ENCODE measurements around the gene C17orf50. TPM values are rescaled to one million over a fixed set of nuclear protein-coding genes. Genes with fewer than 3 reads are reported as not detected.

The C17orf50 gene
- total RNA-seq (2021), result not detected in 2 replicates
- not detected for Bru-seq, nascent RNA
- not detected for BruChase-seq, experiment 1, labeled RNA remaining after a 2-hour chase
- BruChase-seq, experiment 2, labeled RNA remaining after a 6-hour chase, result not detected
- long read RNA-seq, result 0 reads

DNA sequence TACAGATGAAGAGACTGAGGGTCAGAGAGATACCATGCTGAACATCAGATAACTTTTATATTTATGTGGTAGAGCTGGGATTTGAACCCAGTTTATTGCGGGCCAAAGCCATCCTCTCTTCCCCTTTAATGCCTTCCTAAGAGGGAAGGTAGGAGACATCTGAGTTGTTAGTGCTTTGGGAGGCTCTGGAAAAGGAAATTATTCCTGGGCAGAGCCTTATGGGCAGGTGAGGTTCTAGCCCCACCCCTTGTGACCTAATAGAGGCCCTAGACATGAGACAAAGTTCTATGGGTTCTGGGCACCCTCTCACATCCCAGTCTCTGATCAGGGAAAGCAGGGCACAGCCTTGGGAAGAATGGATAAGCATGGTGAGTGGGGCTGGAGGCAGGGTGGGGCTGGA, at the start of gene C17orf50:
Gene C17orf50 (plus strand): TSS at position 301 of the 400 bp plus-strand sequence. CDS start 55 bp downstream, at position 356.
- Histone ChIP-seq H3F3A (ENCODE audit: insufficient read depth, low read depth) (0 out of 2 replicates have a peak, but pooled peaks cover 3% of the 10 kb centered on the region), H3K79me2 (ENCODE audit: low read depth) (no peaks in the 10 kb centered on the region), H3K9me3 (ENCODE audit: insufficient read depth, low read depth) (no peaks in the 10 kb centered on the region), H3K4me3 (no peak within 1 kb of the TSS), H2AFZ (no peak within 1 kb of the TSS), H4K20me1 (ENCODE audit: insufficient read depth) (no peaks in the 10 kb centered on the region), H3K9me2 (ENCODE audit: insufficient read depth) (no peaks in the 10 kb centered on the region), H3K36me3 (ENCODE audit: low read depth) (no peaks in the 10 kb centered on the region), H3K27ac (no peak within 1 kb of the TSS), H3K4me2 (no peak within 1 kb of the TSS), H3K4me1 (replicated peaks; ENCODE audit: insufficient read depth) (no peaks in the 10 kb centered on the region), H3K27me3 (ENCODE audit: insufficient read depth, low read depth) (peaks cover 26% of the 10 kb centered on the region; the same call in 1 of the 2 replicates)
- ChIA-PET POLR2A (ENCODE audit: unreplicated experiment) (no interaction called here), CTCF (no interaction called here)
- no peak for DNase-seq
- BruUV-seq (replicated peaks), result no TSS peak
- intact Hi-C loops (cut with micrococcal nuclease; ENCODE audit: unreplicated experiment), result no loop called here
- TF ChIP-seq, protein P1, sequence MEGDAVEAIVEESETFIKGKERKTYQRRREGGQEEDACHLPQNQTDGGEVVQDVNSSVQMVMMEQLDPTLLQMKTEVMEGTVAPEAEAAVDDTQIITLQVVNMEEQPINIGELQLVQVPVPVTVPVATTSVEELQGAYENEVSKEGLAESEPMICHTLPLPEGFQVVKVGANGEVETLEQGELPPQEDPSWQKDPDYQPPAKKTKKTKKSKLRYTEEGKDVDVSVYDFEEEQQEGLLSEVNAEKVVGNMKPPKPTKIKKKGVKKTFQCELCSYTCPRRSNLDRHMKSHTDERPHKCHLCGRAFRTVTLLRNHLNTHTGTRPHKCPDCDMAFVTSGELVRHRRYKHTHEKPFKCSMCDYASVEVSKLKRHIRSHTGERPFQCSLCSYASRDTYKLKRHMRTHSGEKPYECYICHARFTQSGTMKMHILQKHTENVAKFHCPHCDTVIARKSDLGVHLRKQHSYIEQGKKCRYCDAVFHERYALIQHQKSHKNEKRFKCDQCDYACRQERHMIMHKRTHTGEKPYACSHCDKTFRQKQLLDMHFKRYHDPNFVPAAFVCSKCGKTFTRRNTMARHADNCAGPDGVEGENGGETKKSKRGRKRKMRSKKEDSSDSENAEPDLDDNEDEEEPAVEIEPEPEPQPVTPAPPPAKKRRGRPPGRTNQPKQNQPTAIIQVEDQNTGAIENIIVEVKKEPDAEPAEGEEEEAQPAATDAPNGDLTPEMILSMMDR (conservative IDR thresholded peaks at IDR 0.05), result no peak
- no peak for TF ChIP-seq EZH2 (IDR thresholded peaks at IDR 0.05; ENCODE audit: low read depth)

DNA sequence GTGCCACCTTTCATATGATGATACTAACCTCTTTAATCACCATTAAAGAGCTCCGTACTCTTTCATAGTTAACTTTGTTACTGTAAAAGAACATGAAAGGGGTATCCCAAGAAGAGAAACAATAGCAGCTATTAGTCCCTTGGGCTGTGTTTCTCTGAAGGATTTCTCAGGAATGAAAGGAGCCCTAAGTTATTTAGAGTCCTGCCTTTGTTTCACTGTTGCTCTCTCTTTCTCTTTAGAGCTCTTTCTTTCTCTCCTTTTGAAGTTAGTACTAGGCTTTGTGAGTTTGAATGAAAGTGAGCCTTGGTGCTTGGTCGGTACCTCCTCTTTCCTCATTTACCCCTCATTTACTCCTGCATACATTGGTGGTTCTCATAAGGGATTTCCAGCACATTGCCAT, 49.7 kb upstream of the C17orf50 start:
- Histone ChIP-seq H3K4me1 (replicated peaks; ENCODE audit: insufficient read depth) (no peaks in the 10 kb centered on the region), H3K9me3 (ENCODE audit: insufficient read depth, low read depth) (no peaks in the 10 kb centered on the region), H3K27ac (no peak overlapping the region), H3K79me2 (ENCODE audit: low read depth) (no peaks in the 10 kb centered on the region), H3K36me3 (ENCODE audit: low read depth) (peaks cover 3% of the 10 kb centered on the region; the same call in 1 of the 2 replicates), H2AFZ (no peak overlapping the region), H3K9me2 (ENCODE audit: insufficient read depth) (no peaks in the 10 kb centered on the region), H3K27me3 (ENCODE audit: insufficient read depth, low read depth) (no peaks in the 10 kb centered on the region), H4K20me1 (ENCODE audit: insufficient read depth) (no peaks in the 10 kb centered on the region; the same call in 1 of the 2 replicates), H3K4me2 (no peak overlapping the region), H3K4me3 (no peak overlapping the region), H3F3A (ENCODE audit: insufficient read depth, low read depth) (no peaks in the 10 kb centered on the region)
- ChIA-PET POLR2A (ENCODE audit: unreplicated experiment) (no interaction called here), CTCF (interaction anchor here (0.7 kb wide), 1 partner anchor 38 kb away, joined by 9 read pairs; no protein-coding TSS in a partner anchor)
- no peak for DNase-seq
- intact Hi-C loops (cut with micrococcal nuclease; ENCODE audit: unreplicated experiment), result no loop called here
- TF ChIP-seq, protein P1 (conservative IDR thresholded peaks at IDR 0.05), result no peak
- TF ChIP-seq EZH2 (IDR thresholded peaks at IDR 0.05; ENCODE audit: low read depth), result no peak
- no TSS peak for BruUV-seq (replicated peaks)

DNA sequence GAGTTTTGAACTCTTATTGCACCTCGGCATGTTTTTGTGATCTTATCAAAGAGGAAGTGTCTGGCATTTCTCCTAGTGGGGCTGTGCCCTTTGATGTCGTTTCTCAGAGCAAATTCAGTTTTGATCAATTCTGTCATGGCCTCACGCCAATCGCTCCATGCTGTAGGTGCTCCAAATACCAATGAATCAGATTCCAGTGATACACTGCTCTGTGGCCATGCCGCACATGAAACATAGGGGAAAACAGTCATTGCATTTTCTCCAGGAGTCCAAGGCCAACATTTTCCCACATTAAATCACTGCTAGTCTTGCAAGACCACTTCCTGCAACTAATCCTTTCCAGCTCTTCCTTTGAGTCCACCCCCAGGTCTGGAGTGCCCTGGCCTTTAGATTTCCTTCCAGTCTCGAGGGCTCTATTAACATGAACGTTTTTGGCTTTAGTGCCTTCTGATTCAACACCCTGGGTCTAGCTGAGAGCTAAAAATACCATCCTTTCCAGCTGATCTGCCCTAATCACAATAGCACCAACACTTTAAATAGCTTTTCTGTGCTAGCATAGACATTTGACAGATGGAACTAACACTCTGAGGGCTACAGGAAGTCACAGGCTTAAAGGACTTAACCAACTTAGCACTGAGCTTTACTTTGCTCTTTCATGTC, 47.5 kb upstream of the C17orf50 start:
- H3K9me2 ChIP-seq (ENCODE audit: insufficient read depth), result no peaks in the 10 kb centered on the region
- CTCF ChIA-PET, result interaction anchor here (1.3 kb wide), 1 partner anchor 34 kb away, joined by 3 read pairs; no protein-coding TSS in a partner anchor

More for the DNA sequence above, 47.5 kb upstream of the C17orf50 start:
- H3K4me2 ChIP-seq, result no peak overlapping the region
- no peak for TF ChIP-seq EZH2 (IDR thresholded peaks at IDR 0.05; ENCODE audit: low read depth)
- TF ChIP-seq, protein P1 (conservative IDR thresholded peaks at IDR 0.05), result no peak
- H4K20me1 ChIP-seq (ENCODE audit: insufficient read depth), result no peaks in the 10 kb centered on the region; the same call in 1 of the 2 replicates
- POLR2A ChIA-PET (ENCODE audit: unreplicated experiment), result no interaction called here
- DNase-seq, result no peak
- no peak overlapping the region for H2AFZ ChIP-seq
- H3K27me3 ChIP-seq (ENCODE audit: insufficient read depth, low read depth), result no peaks in the 10 kb centered on the region
- H3K36me3 ChIP-seq (ENCODE audit: low read depth), result peaks cover 3% of the 10 kb centered on the region; the same call in 1 of the 2 replicates
- H3K4me3 ChIP-seq, result no peak overlapping the region
- H3K9me3 ChIP-seq (ENCODE audit: insufficient read depth, low read depth), result no peaks in the 10 kb centered on the region
- no peaks in the 10 kb centered on the region for H3K79me2 ChIP-seq (ENCODE audit: low read depth)
- peaks cover 8% of the 10 kb centered on the region; the same call in 1 of the 2 replicates for H3F3A ChIP-seq (ENCODE audit: insufficient read depth, low read depth)
- H3K4me1 ChIP-seq (replicated peaks; ENCODE audit: insufficient read depth), result peaks cover 6% of the 10 kb centered on the region
- no TSS peak for BruUV-seq (replicated peaks)
- intact Hi-C loops (cut with micrococcal nuclease; ENCODE audit: unreplicated experiment), result no loop called here
- no peak overlapping the region for H3K27ac ChIP-seq
